GM13977 (cell line): ENCODE measurements around the gene TWSG1.

Source experiments
- DNase-seq: peaks from one replicate; pipeline ENCODE4 v3.0.0; 2012; ENCODE audit warnings: low spot score
- in situ Hi-C: fragments of 300-500 bp; cut with MboI; formaldehyde crosslinking; loops from one replicate; pipeline ENCODE4 v1.12.0; 2022; ENCODE audit warnings: low sequenced_read_pairs, low pct_unique_long_range_greater_than_20kb, mixed read lengths, inconsistent platforms; ENCODE audit not compliant: unreplicated experiment
- TF ChIP-seq, protein P1 (sequence below): IDR thresholded peaks from 2 replicates; pipeline ENCODE4 v1.5.1; 2012; ENCODE audit warnings: mild to moderate bottlenecking, control low read depth; ENCODE audit not compliant: insufficient read depth; ENCODE audit errors: extremely low read depth, missing control alignments

The TWSG1 gene

DNA sequence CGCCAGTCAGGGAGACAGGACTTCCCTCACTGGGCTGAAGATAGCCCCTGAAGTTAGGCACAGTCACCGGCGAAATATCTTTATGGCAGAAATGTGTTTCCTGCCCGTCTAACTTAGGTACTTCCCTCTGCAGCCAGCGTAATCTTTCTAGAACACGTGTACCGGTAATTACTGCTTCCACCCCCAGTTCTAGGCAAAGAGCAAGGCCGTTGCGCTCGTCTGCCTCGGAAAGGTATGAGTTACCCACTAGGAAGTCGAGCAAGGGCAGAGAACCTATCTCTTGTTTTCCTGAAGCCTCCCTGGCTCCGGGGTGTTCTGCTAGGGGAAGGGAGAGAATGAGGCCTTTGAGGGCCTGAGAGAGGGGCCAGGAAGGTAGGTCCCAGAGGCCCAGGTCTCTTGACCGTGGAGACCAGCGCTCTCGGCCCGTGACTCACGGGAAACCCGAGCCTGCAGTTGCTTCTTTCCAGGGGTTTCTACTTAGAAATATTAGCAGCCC, 70.0 kb downstream of the TWSG1 start:
- TF ChIP-seq, protein P1, sequence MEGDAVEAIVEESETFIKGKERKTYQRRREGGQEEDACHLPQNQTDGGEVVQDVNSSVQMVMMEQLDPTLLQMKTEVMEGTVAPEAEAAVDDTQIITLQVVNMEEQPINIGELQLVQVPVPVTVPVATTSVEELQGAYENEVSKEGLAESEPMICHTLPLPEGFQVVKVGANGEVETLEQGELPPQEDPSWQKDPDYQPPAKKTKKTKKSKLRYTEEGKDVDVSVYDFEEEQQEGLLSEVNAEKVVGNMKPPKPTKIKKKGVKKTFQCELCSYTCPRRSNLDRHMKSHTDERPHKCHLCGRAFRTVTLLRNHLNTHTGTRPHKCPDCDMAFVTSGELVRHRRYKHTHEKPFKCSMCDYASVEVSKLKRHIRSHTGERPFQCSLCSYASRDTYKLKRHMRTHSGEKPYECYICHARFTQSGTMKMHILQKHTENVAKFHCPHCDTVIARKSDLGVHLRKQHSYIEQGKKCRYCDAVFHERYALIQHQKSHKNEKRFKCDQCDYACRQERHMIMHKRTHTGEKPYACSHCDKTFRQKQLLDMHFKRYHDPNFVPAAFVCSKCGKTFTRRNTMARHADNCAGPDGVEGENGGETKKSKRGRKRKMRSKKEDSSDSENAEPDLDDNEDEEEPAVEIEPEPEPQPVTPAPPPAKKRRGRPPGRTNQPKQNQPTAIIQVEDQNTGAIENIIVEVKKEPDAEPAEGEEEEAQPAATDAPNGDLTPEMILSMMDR, result no peak
- peak; percentile 50 for DNase-seq
- in situ Hi-C loops, result no loop called here

DNA sequence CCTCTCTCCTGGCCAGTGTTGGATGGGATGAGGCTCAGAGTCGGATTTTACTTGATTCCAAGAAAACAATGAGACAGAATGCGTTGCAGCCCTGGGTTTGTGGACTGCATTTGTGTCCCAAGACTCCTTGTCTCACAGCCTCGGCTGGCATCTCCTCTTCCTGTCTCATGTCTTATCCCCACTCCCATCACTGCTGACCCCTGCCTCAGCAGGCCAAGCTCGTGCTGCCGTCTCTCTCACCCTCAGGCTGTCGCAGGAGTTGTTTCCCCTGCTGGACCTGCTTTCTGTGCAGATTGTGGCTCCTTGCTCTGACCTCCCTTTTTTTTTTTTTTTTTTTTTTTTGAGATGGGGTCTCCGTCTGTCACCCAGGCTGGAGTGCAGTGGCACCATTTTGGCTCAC, 70.6 kb downstream of the TWSG1 start:
- in situ Hi-C loops, result no loop called here
- DNase-seq, result no peak
- TF ChIP-seq, protein P1, result no peak

DNA sequence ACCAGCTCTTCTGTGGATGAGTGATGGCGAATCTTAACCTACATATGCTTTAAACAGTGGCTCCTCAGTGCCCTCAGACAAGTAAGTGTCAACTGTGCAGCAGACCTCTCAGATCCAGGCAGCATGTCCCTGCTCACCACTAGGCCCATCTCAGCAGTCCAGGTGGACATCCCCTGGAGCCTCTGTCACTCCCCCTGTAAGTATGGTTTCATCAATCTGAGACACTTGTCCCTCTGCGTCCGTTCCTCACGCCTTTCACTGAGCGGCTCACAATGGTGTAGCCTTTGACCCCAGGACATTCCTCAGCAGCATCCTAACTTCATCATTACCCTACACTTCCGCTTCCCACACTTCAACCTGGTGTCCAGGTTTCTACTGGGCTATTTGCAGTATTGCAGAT, 71.4 kb downstream of the TWSG1 start:
- no peak for DNase-seq
- in situ Hi-C loops, result no loop called here
- TF ChIP-seq, protein P1, result no peak

DNA sequence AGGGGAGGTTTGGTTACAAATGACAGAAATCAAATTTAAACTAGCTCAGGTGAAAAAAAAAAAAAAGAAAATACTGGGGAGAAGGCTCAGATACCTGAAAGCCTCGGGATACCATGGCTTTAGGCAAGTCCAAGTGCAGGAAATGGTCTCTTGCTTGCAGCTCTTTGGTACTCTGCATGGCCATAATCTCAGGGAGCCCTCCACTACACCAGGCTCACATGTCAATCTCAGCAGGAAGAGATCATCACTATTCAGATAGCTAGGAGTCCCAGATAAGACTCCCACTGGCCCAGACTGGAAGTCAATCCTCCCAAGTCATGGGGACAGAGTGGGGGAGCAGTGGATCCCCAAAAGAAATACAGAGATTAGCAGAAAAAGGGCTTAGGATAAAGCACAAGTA, 75.9 kb downstream of the TWSG1 start:
- TF ChIP-seq, protein P1, result no peak
- no peak for DNase-seq
- in situ Hi-C loops, result no loop called here

DNA sequence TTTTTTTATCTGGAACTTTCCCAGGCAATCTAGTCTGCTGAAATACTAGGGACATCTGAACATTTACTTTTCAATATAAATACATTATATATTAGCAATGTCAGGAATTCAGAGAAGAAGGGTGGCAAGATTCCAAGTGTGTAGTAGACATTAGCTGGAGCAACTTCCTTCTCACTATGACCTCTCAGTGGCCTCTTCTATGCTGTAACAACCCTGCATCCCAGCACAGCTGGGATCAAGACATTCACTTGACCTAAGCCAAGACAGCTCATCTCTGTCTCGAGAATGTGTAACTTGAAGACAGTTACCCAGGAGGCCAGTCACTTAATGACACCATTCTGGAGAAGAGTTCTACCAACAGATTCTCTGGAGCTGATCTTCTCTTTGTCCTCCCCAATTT, 79.0 kb downstream of the TWSG1 start:
- no peak for DNase-seq
- TF ChIP-seq, protein P1, result no peak
- in situ Hi-C loops, result no loop called here

DNA sequence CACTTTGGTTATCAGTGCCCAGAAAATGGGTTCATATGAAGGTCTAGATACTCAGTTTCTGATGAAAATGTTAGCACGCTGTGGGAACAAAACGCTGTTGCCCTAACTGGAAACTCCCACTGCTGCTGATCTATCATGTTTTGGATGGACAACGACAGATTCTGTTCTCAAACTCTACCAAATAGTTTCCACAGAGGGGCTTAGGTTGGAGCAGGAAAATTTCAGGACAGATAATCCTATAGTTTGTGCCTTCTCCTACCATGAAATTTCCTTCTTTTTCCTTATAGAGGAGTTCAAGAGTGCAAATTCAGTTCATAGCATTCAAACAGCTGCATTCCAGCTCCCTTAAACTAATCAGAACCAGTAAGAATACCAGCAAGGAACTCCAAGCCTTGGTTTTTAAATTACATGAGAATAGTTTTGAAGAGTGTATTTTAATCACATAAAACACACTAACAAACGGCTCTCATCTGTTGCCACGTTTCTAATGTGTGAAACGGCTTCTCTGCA, 82.0 kb downstream of the TWSG1 start:
- TF ChIP-seq, protein P1, result no peak
- no peak for DNase-seq
- in situ Hi-C loops, result no loop called here

DNA sequence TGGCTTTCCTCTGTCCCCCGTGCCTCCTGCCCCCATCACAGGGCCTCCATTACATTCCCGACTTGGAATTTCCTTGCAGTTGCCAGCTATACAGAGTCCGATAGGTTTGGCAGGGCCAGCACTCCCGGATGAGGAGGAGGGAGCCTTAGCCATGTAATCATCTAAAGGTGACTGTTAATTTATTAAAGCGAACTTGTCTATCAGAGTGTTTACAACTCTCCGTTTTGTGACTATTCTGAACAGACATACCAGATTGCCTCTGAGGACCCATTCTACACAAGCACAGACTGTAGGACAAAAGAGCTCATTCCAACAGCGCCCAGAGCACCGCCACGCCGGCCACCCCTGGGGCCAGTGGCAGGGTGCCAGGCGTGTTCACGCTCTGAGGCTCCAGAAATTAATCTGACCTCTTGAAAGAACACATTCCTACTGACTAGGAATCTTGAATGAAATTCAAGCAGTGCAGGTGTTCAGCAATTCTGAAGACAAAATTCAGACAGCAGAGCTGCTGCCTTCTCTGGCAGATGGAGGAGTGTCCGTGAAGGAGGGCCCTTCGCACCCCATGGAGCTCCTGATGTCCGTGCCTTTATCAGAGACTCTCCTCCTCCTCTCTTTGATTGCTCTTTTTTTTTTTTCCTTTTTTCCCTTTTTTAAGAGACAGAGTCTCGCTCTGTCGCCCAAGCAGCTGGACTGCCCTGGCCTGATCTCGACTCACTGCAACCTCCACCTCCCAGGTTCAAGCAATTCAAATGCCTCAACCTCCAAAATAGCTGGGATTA, 82.7 kb downstream of the TWSG1 start:
- in situ Hi-C loops, result no loop called here
- TF ChIP-seq, protein P1, result no peak
- no peak for DNase-seq
